IMR-90 (cell line): Measurements from ENCODE around the gene ZNF320. TPM values are rescaled to one million over a fixed set of nuclear protein-coding genes. Genes with fewer than 3 reads are reported as not detected.
"Not testable (repeated sequence)": the region's sequence is repeated elsewhere in the genome, so short reads cannot be mapped to it uniquely, and the experiment has no call there.

Experiments used
- ATAC-seq: fragments of 200-7000 bp; cut with Tn5 transposase; 2 replicates; pipeline ENCODE4 v1.9.1; 2020; ENCODE audit warnings: low read depth, mild to moderate bottlenecking, moderate library complexity
- BruUV-seq: library from RNA; stranded (reverse); fragments of 400-500 nt; replicated peaks from 2 replicates; lab custom pipeline; 2021; lab: Mats Ljungman, UMichigan
- CTCF ChIA-PET: fragments of 300-600 bp; formaldehyde crosslinking; extraction: SDS; loops from one replicate; lab custom pipeline; 2021; ENCODE audit warnings: antibody characterized with exemption; lab: Yijun Ruan, JAX
- POLR2A ChIA-PET: fragments of 300-600 bp; sonication (Branson Sonifier 250); formaldehyde crosslinking; loops from one replicate; lab custom pipeline; 2022; ENCODE audit warnings: antibody characterized with exemption; ENCODE audit not compliant: unreplicated experiment; lab: Charles Lee
- DNase-seq: peaks from one replicate; pipeline ENCODE4 v3.0.0; 2013
- H2AFZ ChIP-seq: replicated peaks from 2 replicates; pipeline ENCODE3; 2013; ENCODE audit warnings: low read length, mild to moderate bottlenecking; ENCODE audit not compliant: poor library complexity
- H2AK5ac ChIP-seq: 2 replicates; pipeline ENCODE4 v1.6.1; 2013; ENCODE audit warnings: low read depth, low read length, inconsistent platforms
- H2AK9ac ChIP-seq: replicated peaks from 2 replicates; pipeline ENCODE3; 2013; ENCODE audit warnings: mild to moderate bottlenecking, low read depth, low read length, moderate library complexity; ENCODE audit not compliant: poor library complexity
- H2BK120ac ChIP-seq: 2 replicates; pipeline ENCODE4 v1.6.1; 2013; ENCODE audit warnings: low read depth, low read length, inconsistent platforms
- H2BK15ac ChIP-seq: 3 replicates; pipeline ENCODE4 v1.6.1; 2013; ENCODE audit warnings: low read depth, low read length, inconsistent platforms
- H2BK20ac ChIP-seq: 2 replicates; pipeline ENCODE4 v1.6.1; 2013; ENCODE audit warnings: low read depth, mild to moderate bottlenecking, inconsistent platforms, low read length, moderate library complexity
- H2BK5ac ChIP-seq: 2 replicates; pipeline ENCODE4 v1.6.1; 2013; ENCODE audit warnings: mild to moderate bottlenecking, low read depth, low read length, inconsistent platforms; ENCODE audit not compliant: poor library complexity, severe bottlenecking
- H3K14ac ChIP-seq: replicated peaks from 2 replicates; pipeline ENCODE4 v1.6.1; 2013; ENCODE audit warnings: low read depth, low read length, inconsistent platforms
- H3K18ac ChIP-seq: 2 replicates; pipeline ENCODE4 v1.6.1; 2013; ENCODE audit warnings: low read depth, low read length, control low read depth
- H3K23ac ChIP-seq: 2 replicates; pipeline ENCODE4 v1.6.1; 2013; ENCODE audit warnings: low read depth, low read length, inconsistent platforms
- H3K27ac ChIP-seq: 2 replicates; pipeline ENCODE4 v1.5.1; 2013; ENCODE audit warnings: mild to moderate bottlenecking, control low read depth, low read length; ENCODE audit not compliant: insufficient read depth
- H3K27me3 ChIP-seq: 2 replicates; pipeline ENCODE4 v1.6.1; 2013; ENCODE audit warnings: low read length; ENCODE audit not compliant: control insufficient read depth, insufficient read depth
- H3K36me3 ChIP-seq: 2 replicates; pipeline ENCODE4 v1.6.1; 2013; ENCODE audit warnings: low read length, mixed read lengths; ENCODE audit not compliant: control insufficient read depth, insufficient read depth
- H3K4ac ChIP-seq: 2 replicates; pipeline ENCODE4 v1.6.1; 2013; ENCODE audit warnings: low read depth, low read length, inconsistent platforms
- H3K4me1 ChIP-seq: 2 replicates; pipeline ENCODE4 v1.6.1; 2013; ENCODE audit warnings: low read length, mixed read lengths; ENCODE audit not compliant: control insufficient read depth, insufficient read depth
- H3K4me2 ChIP-seq: 2 replicates; pipeline ENCODE4 v1.6.1; 2013; ENCODE audit warnings: low read depth, mild to moderate bottlenecking, control low read depth, low read length, moderate library complexity
- H3K4me3 ChIP-seq: 2 replicates; pipeline ENCODE4 v1.5.1; 2013; ENCODE audit warnings: low read depth, mild to moderate bottlenecking, control low read depth, low read length, moderate library complexity; ENCODE audit not compliant: insufficient read depth
- H3K56ac ChIP-seq: 2 replicates; pipeline ENCODE4 v1.6.1; 2013; ENCODE audit warnings: low read length, inconsistent platforms; ENCODE audit not compliant: insufficient read depth; ENCODE audit errors: extremely low read depth
- H3K79me1 ChIP-seq, 2 experiments: 2 replicates each; pipeline ENCODE4 v1.6.1; 2013; ENCODE audit warnings: low read length in 2 of 2, inconsistent platforms in 1 of 2, low read depth in 1 of 2
- H3K9ac ChIP-seq: 2 replicates; pipeline ENCODE4 v1.6.1; 2013; ENCODE audit warnings: low read depth, low read length, control low read depth
- H3K9me1 ChIP-seq: 2 replicates; pipeline ENCODE4 v1.6.1; 2013; ENCODE audit warnings: low read length, inconsistent platforms; ENCODE audit not compliant: insufficient read depth
- H3K9me3 ChIP-seq: 2 replicates; pipeline ENCODE4 v1.6.1; 2013; ENCODE audit warnings: low read length; ENCODE audit not compliant: control insufficient read depth, insufficient read depth
- H4K20me1 ChIP-seq: 2 replicates; pipeline ENCODE4 v1.6.1; 2013; ENCODE audit warnings: low read length, inconsistent platforms; ENCODE audit not compliant: insufficient read depth
- H4K5ac ChIP-seq: 2 replicates; pipeline ENCODE4 v1.6.1; 2013; ENCODE audit warnings: mild to moderate bottlenecking, low read depth, low read length, control low read depth
- H4K8ac ChIP-seq, 2 experiments: 2 replicates each; pipeline ENCODE4 v1.6.1; 2013; ENCODE audit warnings: low read depth in 2 of 2, low read length in 2 of 2, control low read depth in 1 of 2, inconsistent platforms in 1 of 2
- H4K91ac ChIP-seq: 2 replicates; pipeline ENCODE4 v1.6.1; 2013; ENCODE audit warnings: low read depth, low read length, inconsistent platforms; ENCODE audit not compliant: insufficient read depth
- WGBS, 2 experiments: methylation state at CpG; one replicate each; pipeline versions ENCODE4 v1.1.5 to v1.1.7; 2013; ENCODE audit warnings: missing lambda C conversion rate in 2 of 2; ENCODE audit not compliant: insufficient read length in 1 of 2; ENCODE audit errors: extremely low coverage in 2 of 2; 5-methylcytosine and 5-hydroxymethylcytosine counted together
- dilution Hi-C: fragments of 300-500 bp; cut with HindIII; formaldehyde crosslinking; loops from one replicate; pipeline ENCODE4 v1.14.3; 2018; ENCODE audit warnings: low sequenced_read_pairs; ENCODE audit not compliant: unreplicated experiment
- in situ Hi-C: fragments of 300-500 bp; cut with MboI; formaldehyde crosslinking; loops from 3 replicates; pipeline ENCODE4 v1.14.3; 2019; ENCODE audit warnings: low sequenced_read_pairs, inconsistent platforms, mixed read lengths
- intact Hi-C: fragments of 100-400 bp; cut with micrococcal nuclease; formaldehyde crosslinking; loops from 2 replicates; pipeline ENCODE4 v1.10.0; 2022
- polyA plus RNA-seq, 3 experiments: library from polyadenylated mRNA; depleted of rRNA; stranded (reverse); fragments of >200 nt; gene quantifications; 2 replicates each; pipeline ENCODE4 v1.2.3, GENCODE V29; 2012; ENCODE audit warnings: low replicate concordance in 1 of 3
- total RNA-seq: library from RNA; depleted of rRNA; stranded (reverse); fragments of >200 nt; gene quantifications from 2 replicates; pipeline ENCODE4 v1.2.3, GENCODE V29; 2012

The ZNF320 gene
- total and polyA plus RNA-seq, 2 of the 4 experiments (the other 2 are of a cell fraction): 3.4 to 5.0 TPM

DNA sequence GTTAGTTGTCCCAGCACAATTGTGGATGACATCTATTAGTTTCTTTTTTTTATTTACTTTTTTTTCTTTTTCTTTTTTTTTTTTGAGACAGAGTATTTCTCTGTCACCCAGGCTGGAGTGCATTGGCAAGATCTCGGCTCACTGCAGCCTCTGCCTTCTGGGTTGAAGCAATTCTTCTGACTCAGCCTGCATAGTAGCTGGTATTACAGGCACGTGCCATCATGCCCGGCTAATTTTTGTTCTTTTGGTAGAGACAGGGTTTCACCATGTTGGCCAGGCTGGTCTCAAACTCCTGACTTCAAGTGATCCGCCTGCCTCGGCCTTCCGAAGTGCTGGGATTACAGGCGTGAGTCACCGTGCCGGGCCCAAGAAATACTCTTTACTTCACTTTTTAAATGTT lies 27.2 kb upstream of the ZNF320 start:
- H3K79me1 ChIP-seq, BruUV-seq, H2AFZ ChIP-seq, H3K14ac ChIP-seq, H3K18ac ChIP-seq, CTCF ChIA-PET, H2BK120ac ChIP-seq, H3K56ac ChIP-seq, H3K9ac ChIP-seq, POLR2A ChIA-PET, H2BK20ac ChIP-seq, H3K27ac ChIP-seq, H3K23ac ChIP-seq, DNase-seq, ATAC-seq, H2BK15ac ChIP-seq, H3K4me2 ChIP-seq, H3K9me3 ChIP-seq, in situ Hi-C loops, H4K20me1 ChIP-seq, H2AK9ac ChIP-seq, intact Hi-C loops, H2BK5ac ChIP-seq, H4K5ac ChIP-seq, H3K4ac ChIP-seq, H3K4me3 ChIP-seq, dilution Hi-C loops, H3K4me1 ChIP-seq, H3K36me3 ChIP-seq, H3K9me1 ChIP-seq, H4K8ac ChIP-seq, H2AK5ac ChIP-seq, H4K91ac ChIP-seq, H3K27me3 ChIP-seq: not testable (repeated sequence)
- 93% methylated on average over 2 of the region's 9 CpGs; no CpG with 5 or more reads in 1 of the 2 experiments for WGBS, 2 experiments
